ENCODE results near the gene SLC38A10.

Gene SLC38A10

DNA sequence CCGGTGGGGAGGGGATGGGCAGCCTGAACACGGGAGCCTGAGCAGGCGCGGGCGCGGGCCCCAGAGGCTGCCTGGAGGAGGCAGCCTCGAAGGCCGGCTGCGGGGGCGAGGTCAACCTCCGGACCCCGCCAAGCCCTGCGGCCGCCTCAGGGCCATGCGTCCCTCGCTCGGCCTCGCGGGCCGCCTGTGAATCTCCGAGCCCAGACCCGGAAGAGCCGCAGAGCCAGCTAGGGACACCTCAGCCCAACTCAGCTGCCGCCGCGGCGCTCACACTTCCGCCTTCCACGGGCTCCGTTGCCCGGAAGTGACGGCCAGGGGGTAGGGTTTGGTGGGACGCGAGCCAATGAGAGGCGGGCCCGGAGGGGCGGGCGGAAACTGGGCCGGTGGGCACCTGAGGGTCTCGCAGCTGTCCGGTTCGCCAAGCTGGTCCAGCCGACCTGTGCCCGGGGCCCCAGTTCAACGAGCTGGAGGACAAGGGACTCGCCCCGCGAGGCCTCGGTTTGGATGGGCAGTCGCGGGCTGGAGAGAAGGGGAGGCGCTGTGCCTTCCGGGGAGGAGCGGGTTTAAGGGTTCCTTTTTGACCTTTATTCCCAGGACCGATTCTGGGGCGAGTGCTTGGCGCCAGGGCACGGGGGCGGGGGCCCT is at the start of gene SLC38A10:
Gene SLC38A10 (minus strand): TSS at position 277 of the 645 bp plus-strand sequence. CDS start 386 bp downstream, outside the sequence.
- Histone ChIP-seq H3K36me3 (ENCODE audit: control insufficient read depth, insufficient read depth, low read length) (no peaks in the 10 kb centered on the region), H3K4me1 (peaks cover 4% of the 10 kb centered on the region), H3K27ac (peak within 1 kb of the TSS; percentile 78), H3K9me3 (ENCODE audit: control insufficient read depth, low read length) (no peaks in the 10 kb centered on the region), H3K79me2 (peaks cover 10% of the 10 kb centered on the region), H3K9ac (peak within 1 kb of the TSS; percentile 79), H3K4me3 (ENCODE audit: low read depth, low read length) (peak within 1 kb of the TSS; percentile 98), H3K27me3 (ENCODE audit: control insufficient read depth, insufficient read depth, low read length) (no peaks in the 10 kb centered on the region), H3K4me2 (ENCODE audit: low read length) (peak within 1 kb of the TSS; percentile 93), H2AFZ (peak within 1 kb of the TSS; percentile 95)
- TF ChIP-seq, protein P1, sequence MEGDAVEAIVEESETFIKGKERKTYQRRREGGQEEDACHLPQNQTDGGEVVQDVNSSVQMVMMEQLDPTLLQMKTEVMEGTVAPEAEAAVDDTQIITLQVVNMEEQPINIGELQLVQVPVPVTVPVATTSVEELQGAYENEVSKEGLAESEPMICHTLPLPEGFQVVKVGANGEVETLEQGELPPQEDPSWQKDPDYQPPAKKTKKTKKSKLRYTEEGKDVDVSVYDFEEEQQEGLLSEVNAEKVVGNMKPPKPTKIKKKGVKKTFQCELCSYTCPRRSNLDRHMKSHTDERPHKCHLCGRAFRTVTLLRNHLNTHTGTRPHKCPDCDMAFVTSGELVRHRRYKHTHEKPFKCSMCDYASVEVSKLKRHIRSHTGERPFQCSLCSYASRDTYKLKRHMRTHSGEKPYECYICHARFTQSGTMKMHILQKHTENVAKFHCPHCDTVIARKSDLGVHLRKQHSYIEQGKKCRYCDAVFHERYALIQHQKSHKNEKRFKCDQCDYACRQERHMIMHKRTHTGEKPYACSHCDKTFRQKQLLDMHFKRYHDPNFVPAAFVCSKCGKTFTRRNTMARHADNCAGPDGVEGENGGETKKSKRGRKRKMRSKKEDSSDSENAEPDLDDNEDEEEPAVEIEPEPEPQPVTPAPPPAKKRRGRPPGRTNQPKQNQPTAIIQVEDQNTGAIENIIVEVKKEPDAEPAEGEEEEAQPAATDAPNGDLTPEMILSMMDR (IDR thresholded peaks at IDR 0.05), result no peak

DNA sequence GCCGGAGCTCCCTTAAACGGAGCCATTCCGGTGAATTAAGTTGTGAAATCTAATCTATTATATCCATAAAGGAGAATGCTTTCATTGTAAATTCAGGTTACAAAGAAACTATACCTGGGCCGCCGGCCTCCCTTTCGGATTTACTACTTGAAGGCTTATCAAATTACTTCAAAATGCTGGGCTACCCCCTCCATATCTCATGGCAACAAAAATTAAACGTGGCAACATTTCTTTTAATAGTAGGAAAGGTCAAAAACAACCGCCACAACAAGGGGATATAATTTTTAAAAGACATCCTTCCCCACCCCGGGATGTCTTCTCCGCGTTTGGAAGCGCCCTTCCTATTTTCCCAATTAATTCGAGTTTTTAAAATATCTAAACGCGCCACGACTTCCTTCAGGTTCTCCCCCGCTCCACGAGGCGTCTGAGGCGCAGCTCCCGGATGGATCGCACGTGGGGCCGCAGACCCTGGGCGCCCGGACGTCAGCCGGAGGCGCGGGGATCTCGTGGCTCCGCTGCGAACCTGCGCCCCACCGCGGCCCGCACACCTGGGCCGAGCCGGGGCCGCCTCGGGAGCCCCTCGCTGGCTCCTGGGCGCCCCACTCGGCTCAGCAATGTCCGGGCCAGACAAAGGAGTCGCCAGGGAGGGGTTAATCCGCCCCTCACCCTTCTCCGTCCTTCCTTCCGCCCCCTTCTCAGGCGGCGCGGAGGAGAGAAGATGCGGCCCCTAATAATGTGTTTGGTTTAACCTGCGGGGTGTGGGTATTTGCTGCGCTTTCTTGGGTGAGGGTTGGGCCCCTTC is 47.4 kb upstream of the SLC38A10 start:
- Histone ChIP-seq H3K9me3 (ENCODE audit: control insufficient read depth, low read length) (no peaks in the 10 kb centered on the region), H2AFZ (peak overlapping the region; percentile 90), H3K4me1 (peaks cover 5% of the 10 kb centered on the region), H3K4me2 (ENCODE audit: low read length) (peak overlapping the region; percentile 100), H3K4me3 (ENCODE audit: low read depth, low read length) (peak overlapping the region; percentile 95), H3K79me2 (peaks cover 8% of the 10 kb centered on the region), H3K27ac (peak overlapping the region; percentile 95), H3K27me3 (ENCODE audit: control insufficient read depth, insufficient read depth, low read length) (no peaks in the 10 kb centered on the region), H3K36me3 (ENCODE audit: control insufficient read depth, insufficient read depth, low read length) (no peaks in the 10 kb centered on the region), H3K9ac (no peak overlapping the region)
- TF ChIP-seq, protein P1 (IDR thresholded peaks at IDR 0.05), result no peak

DNA sequence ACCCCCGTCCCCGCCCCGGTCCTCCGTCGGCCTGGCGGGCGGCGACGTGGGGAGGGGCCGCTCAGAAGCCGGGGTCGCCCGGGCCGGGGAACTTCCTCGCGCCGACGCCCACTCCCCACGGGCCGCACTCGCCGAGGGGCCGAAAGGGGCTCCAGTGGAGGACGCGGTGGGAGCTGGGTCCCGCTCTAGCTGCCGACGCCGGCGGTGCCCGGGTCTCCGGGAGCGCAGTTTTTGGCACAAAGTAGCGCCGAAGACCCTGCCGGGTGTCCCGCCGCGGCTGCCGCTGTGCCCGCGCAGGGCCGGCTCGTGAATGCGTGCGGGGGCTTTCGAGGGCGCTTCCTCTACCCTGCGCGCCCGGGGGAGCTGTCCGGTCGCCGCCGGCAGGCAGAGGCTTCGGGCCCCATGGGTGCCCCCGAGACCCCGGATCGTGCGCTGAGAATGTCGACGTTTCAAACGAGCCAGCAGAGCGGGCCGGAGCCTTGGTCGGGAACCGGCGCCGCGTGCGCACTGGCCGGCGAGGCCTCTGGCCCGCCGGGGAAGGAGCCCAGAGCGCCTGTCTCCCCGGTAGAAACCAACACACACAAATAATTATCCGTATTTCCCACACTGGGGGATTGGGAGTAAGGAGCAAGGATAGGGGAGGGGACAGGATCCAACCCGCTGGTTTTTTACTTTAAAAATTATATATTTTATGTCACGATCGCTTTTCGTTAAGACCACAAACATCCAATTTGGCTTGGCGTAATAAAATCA is 46.6 kb upstream of the SLC38A10 start:
- Histone ChIP-seq H3K4me1 (peaks cover 5% of the 10 kb centered on the region), H3K36me3 (ENCODE audit: control insufficient read depth, insufficient read depth, low read length) (no peaks in the 10 kb centered on the region), H3K27me3 (ENCODE audit: control insufficient read depth, insufficient read depth, low read length) (no peaks in the 10 kb centered on the region), H3K4me3 (ENCODE audit: low read depth, low read length) (no peak overlapping the region), H3K9me3 (ENCODE audit: control insufficient read depth, low read length) (no peaks in the 10 kb centered on the region), H2AFZ (no peak overlapping the region), H3K9ac (no peak overlapping the region), H3K79me2 (peaks cover 8% of the 10 kb centered on the region), H3K27ac (peak overlapping the region; percentile 44), H3K4me2 (ENCODE audit: low read length) (peak overlapping the region; percentile 100)
- TF ChIP-seq, protein P1 (IDR thresholded peaks at IDR 0.05), result no peak

DNA sequence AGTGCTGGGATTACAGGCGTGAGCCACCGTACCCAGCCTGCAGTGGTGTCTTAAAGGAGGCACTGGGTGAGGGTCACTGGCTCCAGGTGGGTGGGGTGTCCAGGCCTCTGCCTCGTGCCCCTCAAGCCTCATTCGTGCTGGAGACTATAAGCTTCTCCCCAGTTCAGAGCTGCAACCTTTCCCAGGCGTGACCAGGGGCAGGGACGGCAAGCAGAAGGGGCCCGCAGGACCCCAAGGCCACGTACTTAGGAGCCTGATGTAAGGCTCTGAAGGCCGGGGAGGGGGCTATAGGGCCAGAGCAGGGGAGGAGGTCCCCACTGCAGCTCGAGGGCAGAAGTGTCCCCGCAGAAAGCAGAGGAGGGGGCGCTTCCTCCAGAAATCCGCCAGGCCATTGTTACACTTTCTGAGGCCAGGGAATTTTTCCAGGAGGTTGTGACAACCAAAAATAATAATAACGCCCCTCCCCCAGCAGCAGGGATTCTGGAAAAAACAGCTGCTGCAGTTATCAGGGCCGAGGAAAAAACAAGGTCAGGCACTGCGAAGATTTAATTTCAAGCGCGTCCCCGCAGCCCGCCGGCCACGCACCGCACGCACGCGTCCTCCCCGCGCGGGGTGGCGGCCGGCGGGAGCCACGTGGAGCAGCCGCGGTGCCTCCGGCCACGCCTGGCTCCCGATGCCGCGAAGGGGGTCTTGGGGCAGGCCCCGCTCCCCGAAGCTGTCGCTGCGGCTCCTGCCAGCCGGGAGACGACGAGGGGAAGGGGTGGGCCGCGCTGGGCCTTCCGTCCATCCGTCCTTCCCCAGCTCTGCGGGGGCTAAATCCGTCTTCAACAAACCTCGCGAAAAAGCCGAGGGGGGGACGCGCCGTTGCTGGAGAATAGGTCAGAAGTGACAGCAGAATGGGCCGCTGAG is 45.8 kb upstream of the SLC38A10 start:
- H3K4me3 ChIP-seq (ENCODE audit: low read depth, low read length), result no peak overlapping the region
- H3K4me2 ChIP-seq (ENCODE audit: low read length), result no peak overlapping the region
- no peaks in the 10 kb centered on the region for H3K36me3 ChIP-seq (ENCODE audit: control insufficient read depth, insufficient read depth, low read length)
- no peaks in the 10 kb centered on the region for H3K27me3 ChIP-seq (ENCODE audit: control insufficient read depth, insufficient read depth, low read length)
- TF ChIP-seq, protein P1 (IDR thresholded peaks at IDR 0.05), result no peak
- H3K9me3 ChIP-seq (ENCODE audit: control insufficient read depth, low read length), result no peaks in the 10 kb centered on the region
- peaks cover 8% of the 10 kb centered on the region for H3K79me2 ChIP-seq
- H3K9ac ChIP-seq, result no peak overlapping the region
- H3K4me1 ChIP-seq, result peaks cover 5% of the 10 kb centered on the region
- peak overlapping the region; percentile 44 for H3K27ac ChIP-seq
- H2AFZ ChIP-seq, result no peak overlapping the region

Data from parathyroid adenoma (tissue), 2 donors.